Cerebellar cortex (tissue), 1 donor: ENCODE results near the gene CRY2.
A peak's percentile ranks its signal among the peaks of the same experiment; 100 is the strongest.

ENCODE experiments used
- DNase-seq: peaks from one replicate; pipeline ENCODE4 v3.0.0-alpha.2; 2015; ENCODE audit warnings: low spot score

Gene CRY2

GRCh38 chr11:45848654-45849081, 1.4 kb downstream of the CRY2 start:
- no peak for DNase-seq

GRCh38 chr11:45850446-45850845, 3.2 kb downstream of the CRY2 start:
- no peak for DNase-seq

- DNase-seq = no peak
Measured at GRCh38 chr11:45851228-45851627, 4.0 kb downstream of the CRY2 start.

- peak; percentile 77 for DNase-seq
Measured at GRCh38 chr11:45852018-45852711, 4.9 kb downstream of the CRY2 start.

- no peak for DNase-seq
Measured at GRCh38 chr11:45852712-45853101, 5.4 kb downstream of the CRY2 start.

- DNase-seq = no peak
Measured at GRCh38 chr11:45853332-45854219, 6.3 kb downstream of the CRY2 start.

GRCh38 chr11:45855308-45855707, 8.0 kb downstream of the CRY2 start:
- DNase-seq = no peak

- DNase-seq = no peak
Measured at GRCh38 chr11:45856044-45856468, 8.8 kb downstream of the CRY2 start.

- DNase-seq = peak; percentile 80
Measured at GRCh38 chr11:45857961-45858474, 10.7 kb downstream of the CRY2 start.

- no peak for DNase-seq
Measured at GRCh38 chr11:45858751-45859398, 11.6 kb downstream of the CRY2 start.

- peak; percentile 52 for DNase-seq
Measured at GRCh38 chr11:45859661-45860140, 12.4 kb downstream of the CRY2 start.

- no peak for DNase-seq
Measured at GRCh38 chr11:45860348-45860747, 13.1 kb downstream of the CRY2 start.

- no peak for DNase-seq
Measured at GRCh38 chr11:45860764-45861510, 13.7 kb downstream of the CRY2 start.

GRCh38 chr11:45864041-45864440, 16.8 kb downstream of the CRY2 start:
- no peak for DNase-seq

- DNase-seq = no peak
Measured at GRCh38 chr11:45869551-45869950, 22.3 kb downstream of the CRY2 start.

- no peak for DNase-seq
Measured at GRCh38 chr11:45870706-45871105, 23.4 kb downstream of the CRY2 start.

GRCh38 chr11:45871638-45872037, 24.4 kb downstream of the CRY2 start:
- no peak for DNase-seq

- peak; percentile 92 for DNase-seq
Measured at GRCh38 chr11:45872651-45873356, 25.5 kb downstream of the CRY2 start.

GRCh38 chr11:45876401-45876800, 29.1 kb downstream of the CRY2 start:
- DNase-seq = peak; percentile 84

- DNase-seq = no peak
Measured at GRCh38 chr11:45877221-45877620, 29.9 kb downstream of the CRY2 start.

GRCh38 chr11:45877845-45878244, 30.6 kb downstream of the CRY2 start:
- no peak for DNase-seq
